ENCODE data around the gene HOXD10. TPM values are rescaled to one million over a fixed set of nuclear protein-coding genes. Genes with fewer than 3 reads are reported as not detected.
A peak's percentile ranks its signal among the peaks of the same experiment; 100 is the strongest.

Gene HOXD10
- total RNA-seq, 4 donors from 2014 or later, result 0.56 to 0.59 TPM; not detected in 2

DNA sequence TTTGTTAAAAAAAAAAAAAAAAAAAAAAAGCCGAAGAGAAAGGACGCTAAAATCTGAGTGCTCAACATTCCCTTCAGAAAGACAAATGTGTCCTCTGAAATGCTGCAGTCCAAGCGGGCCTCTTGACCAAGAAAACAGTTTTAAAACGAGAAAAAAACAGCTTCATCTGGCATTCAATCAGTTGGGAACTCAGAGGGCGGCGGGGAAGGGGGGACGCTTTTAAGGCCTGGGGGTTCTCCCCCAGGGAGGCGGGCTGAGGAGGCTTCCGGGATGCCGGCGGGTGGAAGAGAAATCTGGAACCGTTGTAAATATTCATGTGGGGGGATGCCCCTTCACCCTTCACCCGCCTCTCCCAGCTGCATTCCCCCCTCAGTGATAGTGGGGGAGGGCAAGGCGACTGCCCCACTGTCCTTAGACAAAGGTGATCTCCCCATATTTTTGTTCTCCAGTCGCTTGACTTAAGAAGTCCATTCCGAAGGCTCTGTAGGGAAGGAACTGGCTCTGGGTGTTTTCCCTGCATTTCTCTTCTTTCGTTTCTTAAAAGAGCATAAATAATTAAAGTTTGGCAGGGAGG is 12.7 kb upstream of the HOXD10 start:
- H3K4me1 ChIP-seq, result peaks cover 56% of the 10 kb centered on the region
- H3K36me3 ChIP-seq, result no peaks in the 10 kb centered on the region
- no peak for TF ChIP-seq POLR2A (IDR thresholded peaks at IDR 0.05)
- TF ChIP-seq, protein P1, sequence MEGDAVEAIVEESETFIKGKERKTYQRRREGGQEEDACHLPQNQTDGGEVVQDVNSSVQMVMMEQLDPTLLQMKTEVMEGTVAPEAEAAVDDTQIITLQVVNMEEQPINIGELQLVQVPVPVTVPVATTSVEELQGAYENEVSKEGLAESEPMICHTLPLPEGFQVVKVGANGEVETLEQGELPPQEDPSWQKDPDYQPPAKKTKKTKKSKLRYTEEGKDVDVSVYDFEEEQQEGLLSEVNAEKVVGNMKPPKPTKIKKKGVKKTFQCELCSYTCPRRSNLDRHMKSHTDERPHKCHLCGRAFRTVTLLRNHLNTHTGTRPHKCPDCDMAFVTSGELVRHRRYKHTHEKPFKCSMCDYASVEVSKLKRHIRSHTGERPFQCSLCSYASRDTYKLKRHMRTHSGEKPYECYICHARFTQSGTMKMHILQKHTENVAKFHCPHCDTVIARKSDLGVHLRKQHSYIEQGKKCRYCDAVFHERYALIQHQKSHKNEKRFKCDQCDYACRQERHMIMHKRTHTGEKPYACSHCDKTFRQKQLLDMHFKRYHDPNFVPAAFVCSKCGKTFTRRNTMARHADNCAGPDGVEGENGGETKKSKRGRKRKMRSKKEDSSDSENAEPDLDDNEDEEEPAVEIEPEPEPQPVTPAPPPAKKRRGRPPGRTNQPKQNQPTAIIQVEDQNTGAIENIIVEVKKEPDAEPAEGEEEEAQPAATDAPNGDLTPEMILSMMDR (IDR thresholded peaks at IDR 0.05), result no peak
- TF ChIP-seq POLR2AphosphoS5 (IDR thresholded peaks at IDR 0.05), result no peak
- no peak for TF ChIP-seq EP300 (IDR thresholded peaks at IDR 0.05)
- DNase-seq (ENCODE audit: low spot score in 2 of 2), result no peak
- H3K27ac ChIP-seq, result no peak overlapping the region
- H3K27me3 ChIP-seq, result peaks cover 99% of the 10 kb centered on the region
- WGBS, result 14% methylated on average over 17 of the region's 17 CpGs
- peak overlapping the region; percentile 26 for H3K4me3 ChIP-seq
- H3K9me3 ChIP-seq, result no peaks in the 10 kb centered on the region

DNA sequence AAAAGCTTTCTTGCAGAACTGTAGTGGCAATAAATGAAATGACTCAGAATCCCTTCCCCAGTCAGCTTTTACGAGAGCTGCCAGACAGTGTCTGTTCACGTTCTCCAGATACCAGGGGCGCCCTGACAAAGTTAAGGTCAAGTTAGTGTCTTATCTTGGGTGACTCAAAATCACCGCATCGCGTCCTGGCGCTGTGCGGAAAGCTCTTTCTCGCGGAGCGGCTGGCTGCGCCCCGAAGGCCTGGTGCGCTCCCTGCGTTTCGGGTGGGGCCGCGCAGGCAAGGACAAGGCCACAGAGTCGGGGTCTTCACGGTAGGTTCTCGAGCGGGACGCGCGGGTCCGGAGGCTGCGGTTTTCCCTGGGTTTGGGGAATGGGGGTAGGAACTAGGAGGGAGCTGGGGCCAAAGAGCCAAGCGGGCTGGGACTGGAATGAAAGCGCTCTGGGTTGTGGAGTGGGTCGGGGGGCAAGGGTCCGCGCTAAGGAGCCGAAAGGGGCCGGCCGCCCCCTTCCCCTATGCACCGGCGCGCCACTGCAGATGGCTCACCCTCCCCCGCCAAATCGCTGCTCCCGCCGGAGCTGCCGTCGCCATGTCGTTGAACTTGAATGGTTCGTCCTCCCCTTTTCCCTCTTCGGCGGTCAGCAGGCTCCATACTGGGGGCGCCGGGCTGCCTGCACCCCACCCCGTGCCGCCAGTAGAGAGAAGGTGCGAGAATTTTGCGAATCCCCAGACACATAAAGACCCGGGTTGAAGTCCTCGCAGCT is 12.1 kb upstream of the HOXD10 start:
- 2% methylated on average over 27 of the region's 56 CpGs for WGBS
- H3K36me3 ChIP-seq, result no peaks in the 10 kb centered on the region
- H3K9me3 ChIP-seq, result no peaks in the 10 kb centered on the region
- peaks cover 99% of the 10 kb centered on the region for H3K27me3 ChIP-seq
- DNase-seq (ENCODE audit: low spot score in 2 of 2), result peak in 1 of 2 donors; percentile 78
- peaks cover 55% of the 10 kb centered on the region for H3K4me1 ChIP-seq
- TF ChIP-seq, protein P1 (IDR thresholded peaks at IDR 0.05), result no peak
- TF ChIP-seq POLR2AphosphoS5 (IDR thresholded peaks at IDR 0.05) (no peak), POLR2A (IDR thresholded peaks at IDR 0.05) (no peak), EP300 (IDR thresholded peaks at IDR 0.05) (no peak)
- H3K27ac ChIP-seq, result no peak overlapping the region
- peak overlapping the region; percentile 26 for H3K4me3 ChIP-seq

DNA sequence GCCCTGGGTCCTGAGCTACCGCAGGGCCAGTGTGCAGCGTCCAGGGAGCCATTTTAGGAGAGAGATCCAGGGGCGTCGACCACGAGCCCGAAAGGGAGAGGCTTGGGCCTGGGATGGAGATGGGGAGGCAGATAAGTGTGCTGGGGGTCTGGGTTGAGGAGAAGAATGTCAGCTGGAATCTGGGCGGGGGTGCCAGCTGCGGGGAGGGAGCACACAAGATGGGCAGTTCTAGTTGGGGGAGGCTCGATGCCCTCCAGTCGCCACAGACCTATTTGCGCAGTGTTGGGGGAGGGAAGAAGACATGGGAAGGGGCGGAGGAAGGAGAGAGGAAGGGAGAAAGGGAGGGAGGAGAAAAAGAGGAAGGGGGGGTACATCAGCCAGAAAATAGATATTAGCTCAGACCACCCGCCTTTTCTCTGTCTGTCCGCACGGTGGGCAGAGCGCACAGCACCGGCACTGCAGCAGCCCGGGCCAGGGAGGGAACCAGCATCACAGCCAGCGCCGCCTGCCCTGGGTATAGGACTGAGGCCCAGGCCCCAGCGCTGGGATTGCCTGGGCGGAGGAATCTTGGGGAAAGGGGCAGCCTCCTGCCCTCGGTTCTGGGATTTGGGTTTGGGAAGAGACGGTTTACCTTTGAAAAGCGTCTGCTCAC is 11.4 kb upstream of the HOXD10 start:
- Histone ChIP-seq H3K4me3 (peak overlapping the region; percentile 26), H3K4me1 (peaks cover 48% of the 10 kb centered on the region), H3K27ac (no peak overlapping the region), H3K9me3 (no peaks in the 10 kb centered on the region), H3K27me3 (peaks cover 99% of the 10 kb centered on the region), H3K36me3 (no peaks in the 10 kb centered on the region)
- peak in 1 of 2 donors; percentile 75 for DNase-seq (ENCODE audit: low spot score in 2 of 2)
- 18% methylated on average over 20 of the region's 25 CpGs for WGBS
- TF ChIP-seq EP300 (IDR thresholded peaks at IDR 0.05), result no peak

DNA sequence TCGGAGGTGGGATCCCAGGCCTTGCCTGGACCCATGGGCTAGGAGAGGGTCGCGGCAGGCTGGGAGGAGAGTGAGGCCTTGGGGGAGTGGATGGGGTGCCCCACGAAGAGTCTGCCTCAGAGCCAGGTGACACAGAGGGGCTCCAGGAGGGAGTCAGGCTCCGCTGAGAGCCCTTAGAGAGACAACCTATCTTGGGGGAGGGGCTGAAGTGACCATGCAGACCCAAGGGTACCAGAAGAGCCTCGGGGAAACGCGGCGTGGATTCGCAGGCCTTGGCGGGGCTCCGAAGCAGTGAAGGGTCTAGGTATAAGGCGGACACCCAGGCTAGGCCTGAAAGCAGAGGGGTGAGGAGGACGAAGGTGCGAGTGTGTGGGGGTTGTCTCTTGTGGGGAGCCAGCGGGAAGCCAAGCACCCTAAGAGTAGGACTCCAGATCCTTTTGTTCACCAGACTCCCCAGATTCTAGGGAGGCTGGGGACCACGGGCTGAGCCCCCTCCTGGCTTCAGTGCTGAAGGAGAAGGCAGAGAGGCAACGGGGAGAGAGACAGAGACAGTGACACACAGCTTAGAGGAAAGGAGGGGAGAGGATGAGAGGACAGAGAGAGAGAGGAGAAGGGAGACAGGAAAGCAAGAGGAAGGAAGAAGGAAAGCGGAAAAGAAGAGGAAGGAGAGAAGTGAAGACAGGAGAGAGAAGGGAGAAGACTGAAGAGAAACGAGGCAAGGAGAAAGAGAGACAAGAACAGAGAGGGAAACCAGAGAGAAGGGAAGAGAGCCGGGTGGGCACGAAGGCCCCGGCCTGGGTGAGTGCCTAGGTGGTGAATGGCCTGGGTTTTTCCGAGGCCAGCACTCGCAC is 10.6 kb upstream of the HOXD10 start:
- H3K9me3 ChIP-seq, result no peaks in the 10 kb centered on the region
- DNase-seq (ENCODE audit: low spot score in 2 of 2), result no peak
- no peaks in the 10 kb centered on the region for H3K36me3 ChIP-seq
- peaks cover 46% of the 10 kb centered on the region for H3K4me1 ChIP-seq
- no peak overlapping the region for H3K27ac ChIP-seq
- WGBS, result 28% methylated on average over 25 of the region's 25 CpGs
- H3K27me3 ChIP-seq, result peaks cover 99% of the 10 kb centered on the region
- TF ChIP-seq POLR2AphosphoS5 (IDR thresholded peaks at IDR 0.05) (no peak), EP300 (IDR thresholded peaks at IDR 0.05) (no peak), POLR2A (IDR thresholded peaks at IDR 0.05) (no peak)
- TF ChIP-seq, protein P1 (IDR thresholded peaks at IDR 0.05), result no peak
- H3K4me3 ChIP-seq, result peak overlapping the region; percentile 55

Data from suprapubic skin (tissue), 4 donors.